Right lobe of liver (tissue), 6 donors: ENCODE measurements around the gene LIFR. TPM values are rescaled to one million over a fixed set of nuclear protein-coding genes. Genes with fewer than 3 reads are reported as not detected.
"Not testable (repeated sequence)": the region's sequence is repeated elsewhere in the genome, so short reads cannot be mapped to it uniquely, and the experiment has no call there.

Experiments
- ATAC-seq, 4 donors: fragments of 200-7000 bp; cut with Tn5 transposase; one replicate each; pipeline ENCODE4 v1.9.1; 2020; ENCODE audit warnings: mild to moderate bottlenecking in 4 of 4, moderate library complexity in 4 of 4
- DNase-seq, 3 donors: peaks; one replicate each; pipeline ENCODE4 v3.0.0-alpha.2; 2020
- H3K27ac ChIP-seq, 3 donors: fragments of 200-600 bp; one replicate each; pipeline ENCODE4 v1.8.0; 2022
- H3K27me3 ChIP-seq, 2 donors: fragments of 200-600 bp; one replicate each; pipeline ENCODE4 v1.8.0; 2022
- H3K36me3 ChIP-seq, 4 donors: fragments of 200-600 bp; sonication (generic) in 1 of 4; one replicate each; pipeline versions ENCODE4 v1.5.1 to v1.8.0; 2017 to 2022; ENCODE audit warnings: control low read depth in 1 of 4
- H3K4me1 ChIP-seq, 4 donors: fragments of 200-600 bp; sonication (generic) in 1 of 4; one replicate each; pipeline versions ENCODE4 v1.5.1 to v1.8.0; 2017 to 2022; ENCODE audit warnings: control low read depth in 1 of 4
- H3K4me3 ChIP-seq, 3 donors: fragments of 200-600 bp; one replicate each; pipeline ENCODE4 v1.8.0; 2022
- H3K9me3 ChIP-seq, 4 donors: fragments of 200-600 bp; sonication (generic) in 1 of 4; one replicate each; pipeline versions ENCODE4 v1.5.1 to v1.8.0; 2017 to 2022; ENCODE audit warnings: control low read depth in 1 of 4
- CTCF ChIP-seq, 4 donors: fragments of 200-600 bp in 3 of 4; fragments of 450-650 bp in 1 of 4; IDR thresholded peaks; one replicate each; pipeline versions ENCODE4 v1.5.1 to v1.8.0; 2016 to 2022; ENCODE audit warnings: antibody characterized with exemption in 4 of 4, mild to moderate bottlenecking in 2 of 4
- POLR2A ChIP-seq: fragments of 450-650 bp; IDR thresholded peaks from one replicate; pipeline ENCODE4 v1.6.1; 2017; ENCODE audit warnings: antibody characterized with exemption, mild to moderate bottlenecking
- WGBS: methylation state at CpG from one replicate; pipeline ENCODE4 v1.1.6; 2018; ENCODE audit warnings: low coverage, low lambda C conversion rate; ENCODE audit not compliant: insufficient coverage; ENCODE audit errors: missing lambda C conversion rate; 5-methylcytosine and 5-hydroxymethylcytosine counted together
- intact Hi-C, 2 donors: fragments of 100-400 bp; cut with DNase I; formaldehyde crosslinking; loops; one replicate each; pipeline versions ENCODE4 v1.11.2 to v1.14.1; 2022
- total RNA-seq, 6 experiments: library from RNA; depleted of rRNA in 2 of 6; stranded (reverse); fragments of >200 nt in 2 of 6; fragmentation: NEBNext Ultra II Directional in 3 of 6; extraction: Animal tissue kit (Norgen Biotek cat#: 25700) in 3 of 6; gene quantifications; one replicate each; pipeline versions ENCODE4 v1.1.0 to v1.2.4, GENCODE V29; 2016 to 2023
- donor health status: DM: no; HTN: yes; CAD: no.
- donor health status: DM: no; HTN: no; CAD: no.
- donor health status: DM: no; HTN: no; CAD: no.
- donor health status: DM: no; HTN: yes; CAD: no.
- donor health status: DM: no; HTN: yes; CAD: no.

The LIFR gene
- total RNA-seq, 6 experiments from 2014 or later = 14.3 to 52.1 (median 28.2) TPM

- no peak for DNase-seq
- ATAC-seq = no peak
- TF ChIP-seq CTCF (IDR thresholded peaks at IDR 0.05) (no peak), POLR2A (no peak)
- WGBS = 27% methylated on average over 1 of the region's 3 CpGs
- H3K9me3 ChIP-seq = no peaks in the 10 kb centered on the region
- H3K36me3 ChIP-seq = no peaks in the 10 kb centered on the region
- no peak overlapping the region for H3K4me3 ChIP-seq
- intact Hi-C loops = no loop called here
- H3K4me1 ChIP-seq = no peaks in the 10 kb centered on the region
- H3K27me3 ChIP-seq = no peaks in the 10 kb centered on the region
- no peak overlapping the region for H3K27ac ChIP-seq
Measured at GRCh38 chr5:38569180-38569579, 12.7 kb upstream of the LIFR start.

- WGBS = 90% methylated on average over 2 of the region's 2 CpGs
- intact Hi-C loops, ATAC-seq, H3K4me1 ChIP-seq, H3K36me3 ChIP-seq, H3K9me3 ChIP-seq, H3K4me3 ChIP-seq, H3K27me3 ChIP-seq, DNase-seq, H3K27ac ChIP-seq: not testable (repeated sequence)
Measured at GRCh38 chr5:38567306-38567705, 10.9 kb upstream of the LIFR start.

DNA sequence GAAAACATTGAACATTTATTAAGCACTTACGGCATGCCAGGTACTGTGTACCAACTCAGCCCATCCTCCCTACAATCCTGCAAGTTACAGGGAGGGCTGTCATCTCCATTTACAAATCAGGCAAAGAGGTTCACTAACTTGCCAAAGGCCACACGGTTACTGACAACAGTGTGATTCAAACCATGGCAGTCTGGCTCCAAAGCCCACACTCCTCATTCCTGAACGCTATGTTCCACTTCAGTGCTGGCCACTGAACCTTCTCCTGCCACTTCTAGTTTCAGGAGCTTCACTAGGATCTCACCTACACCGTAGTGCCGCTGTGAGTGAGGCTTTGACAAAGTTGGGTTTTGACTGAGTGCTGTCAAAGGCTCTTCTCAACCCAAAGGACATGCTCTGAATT lies 7.2 kb upstream of the LIFR start:
- Histone ChIP-seq H3K4me3 (no peak overlapping the region), H3K4me1 (peaks cover 0 to 8% (median 0%) of the 10 kb centered on the region in 4 donors), H3K27ac (no peak overlapping the region), H3K36me3 (no peaks in the 10 kb centered on the region), H3K9me3 (no peaks in the 10 kb centered on the region), H3K27me3 (no peaks in the 10 kb centered on the region)
- no peak for DNase-seq
- no peak for TF ChIP-seq CTCF (IDR thresholded peaks at IDR 0.05)
- no peak for TF ChIP-seq POLR2A
- ATAC-seq = no peak
- intact Hi-C loops = no loop called here
- WGBS = no CpG with 5 or more reads among the region's 5 CpGs

GRCh38 chr5:38562444-38563210 lies 6.2 kb upstream of the LIFR start:
- Histone ChIP-seq H3K27ac (no peak overlapping the region), H3K36me3 (no peaks in the 10 kb centered on the region), H3K9me3 (no peaks in the 10 kb centered on the region), H3K4me3 (no peak overlapping the region), H3K27me3 (no peaks in the 10 kb centered on the region), H3K4me1 (peaks cover 0 to 8% (median 0%) of the 10 kb centered on the region in 4 donors)
- WGBS = 59% methylated on average over 4 of the region's 5 CpGs
- intact Hi-C loops = no loop called here
- DNase-seq (no peak), ATAC-seq (no peak)
- TF ChIP-seq CTCF (IDR thresholded peaks at IDR 0.05) (no peak), POLR2A (no peak)

DNA sequence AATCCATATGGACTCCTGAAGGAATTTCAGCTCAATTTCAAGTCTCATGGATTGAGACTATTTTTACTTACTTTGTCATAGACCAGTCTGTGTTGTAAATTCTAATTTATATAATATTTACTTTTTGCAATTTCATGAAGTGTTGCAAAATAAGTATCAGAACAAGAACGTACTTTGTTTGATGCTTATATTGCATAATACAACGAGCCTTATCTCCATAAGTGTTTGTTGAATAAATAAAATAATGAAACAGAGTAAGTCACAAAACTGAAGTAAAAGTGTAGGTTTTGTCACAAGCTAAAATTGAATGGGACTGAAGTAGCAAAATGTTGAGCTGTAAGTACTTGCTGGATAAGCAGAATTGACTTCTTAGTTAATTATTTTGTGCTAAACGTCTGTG lies 3.0 kb upstream of the LIFR start:
- H3K4me1 ChIP-seq = peaks cover 0 to 12% (median 2%) of the 10 kb centered on the region in 4 donors
- no peaks in the 10 kb centered on the region for H3K27me3 ChIP-seq
- no peak for DNase-seq
- H3K27ac ChIP-seq = no peak overlapping the region
- TF ChIP-seq CTCF (IDR thresholded peaks at IDR 0.05) (no peak), POLR2A (no peak)
- peak in 1 of 4 donors; percentile 12 for ATAC-seq
- intact Hi-C loops = no loop called here
- no peaks in the 10 kb centered on the region for H3K9me3 ChIP-seq
- no peaks in the 10 kb centered on the region for H3K36me3 ChIP-seq
- no peak overlapping the region for H3K4me3 ChIP-seq
- 17% methylated on average over 3 of the region's 3 CpGs for WGBS
